Heart left ventricle (tissue), 16 donors: Measurements from ENCODE around the gene ELOA2. TPM values are rescaled to one million over a fixed set of nuclear protein-coding genes. Genes with fewer than 3 reads are reported as not detected.
"Not testable (repeated sequence)": the region's sequence is repeated elsewhere in the genome, so short reads cannot be mapped to it uniquely, and the experiment has no call there.

Experiments
- ATAC-seq, 4 donors: fragments of 200-7000 bp; cut with Tn5 transposase; one replicate each; pipeline ENCODE4 v1.9.1; 2020 to 2022; ENCODE audit warnings: moderate library complexity in 4 of 4, mild to moderate bottlenecking in 3 of 4, moderate number of reproducible peaks in 1 of 4
- DNase-seq, 5 donors: peaks; one replicate each; pipeline ENCODE4 v3.0.0-alpha.2; 2020
- H3K27ac ChIP-seq, 12 donors: fragments of 200-600 bp; sonication (generic) in 4 of 12; one replicate each; pipeline versions ENCODE4 v1.5.0 to v1.8.0; 2016 to 2022; ENCODE audit warnings: mild to moderate bottlenecking in 2 of 12
- H3K27me3 ChIP-seq, 9 donors: fragments of 200-600 bp; sonication (generic) in 2 of 9; one replicate each; pipeline versions ENCODE4 v1.5.1 to v1.8.0; 2016 to 2022; ENCODE audit warnings: mild to moderate bottlenecking in 3 of 9
- H3K36me3 ChIP-seq, 9 donors: fragments of 200-600 bp; sonication (generic) in 2 of 9; one replicate each; pipeline versions ENCODE4 v1.5.0 to v1.8.0; 2018 to 2022; ENCODE audit warnings: mild to moderate bottlenecking in 2 of 9
- H3K4me1 ChIP-seq, 12 donors: fragments of 200-600 bp; sonication (generic) in 4 of 12; one replicate each; pipeline versions ENCODE4 v1.5.0 to v1.8.0; 2016 to 2022; ENCODE audit warnings: mild to moderate bottlenecking in 3 of 12
- H3K4me3 ChIP-seq, 12 donors: fragments of 200-600 bp; sonication (generic) in 4 of 12; one replicate each; pipeline versions ENCODE4 v1.5.0 to v1.8.0; 2017 to 2022; ENCODE audit warnings: mild to moderate bottlenecking in 9 of 12, moderate library complexity in 4 of 12
- H3K9me3 ChIP-seq, 12 donors: fragments of 200-600 bp; sonication (generic) in 4 of 12; one replicate each; pipeline versions ENCODE4 v1.5.0 to v1.8.0; 2016 to 2022; ENCODE audit warnings: mild to moderate bottlenecking in 1 of 12
- WGBS, 4 donors: extraction: QIAGEN DNeasy Blood & Tissue Kit in 2 of 4; methylation state at CpG; one replicate each; pipeline versions ENCODE4 v1.1.5 to v1.1.7; 2013 to 2018; 5-methylcytosine and 5-hydroxymethylcytosine counted together
- intact Hi-C, 10 donors: fragments of 100-400 bp; cut with DNase I; formaldehyde crosslinking; loops; one replicate each; pipeline versions ENCODE4 v1.11.1 to v1.14.2; 2022
- polyA plus RNA-seq, 2 donors: library from polyadenylated mRNA; stranded (reverse); fragments of 200-250 nt; gene quantifications; one replicate each; pipeline ENCODE4 v1.2.3, GENCODE V29; 2013
- total RNA-seq, 9 donors: library from RNA; depleted of rRNA in 2 of 9; stranded (reverse); fragments of >200 nt in 2 of 9; fragmentation: NEBNext Ultra II Directional in 3 of 9; extraction: Animal tissue kit (Norgen Biotek cat#: 25700) in 3 of 9; gene quantifications; one replicate each; pipeline versions ENCODE4 v1.1.0 to v1.2.4, GENCODE V29; 2016 to 2023
- donor health status: ischemic (EF 13 %, LVEDD 7.1; RV severe dilation, severe dysfunction).
- donor health status: healthy with polysubstance abuse.
- donor health status: DM: no; HTN: yes; CAD: no.
- donor health status: DM: no; HTN: no; CAD: no.
- donor health status: ischemic (EF 25% LVEDD 6.9; RV normal size, moderate dysfunction).
- donor health status: ischemic (EF 25% LVEDD 5.7; RV mildly dilated, moderate dysfunction).
- donor health status: healthy.
- donor health status: DM: yes; HTN: yes; CAD: no.
- donor health status: ischemic (EF 35%, LVEDD 5.7; RV mildly dilated, moderate dysfunction).
- donor health status: nonischemic (EF 11% LVEDD 7.7; RV severe dilation, severe dysfunction).
- donor health status: DM: yes; HTN: yes; CAD: no.
- donor health status: PGD.
- donor health status: ischemic (EF 29% LVEDD 5.4; RV normal size, mild dysfunction).
- donor health status: nonischemic (EF 23%, LVEDD 6.1; RV moderate dilation, normal function).

The ELOA2 gene
- total and polyA plus RNA-seq, 11 donors = not detected

- intact Hi-C loops, H3K36me3 ChIP-seq, H3K4me1 ChIP-seq, ATAC-seq, H3K4me3 ChIP-seq, H3K27ac ChIP-seq, DNase-seq, H3K27me3 ChIP-seq, H3K9me3 ChIP-seq: not testable (repeated sequence)
- 95 to 97% (median 96%) methylated on average over 9 to 15 of the region's 29 CpGs; no CpG with 5 or more reads in 1 of the 4 donors for WGBS, 4 donors
Observed at GRCh38 chr18:47022821-47023220, 12.6 kb downstream of the ELOA2 start.

GRCh38 chr18:47020757-47021156 is 14.7 kb downstream of the ELOA2 start:
- H3K4me3 ChIP-seq, H3K27me3 ChIP-seq, H3K36me3 ChIP-seq, intact Hi-C loops, H3K9me3 ChIP-seq, H3K4me1 ChIP-seq, H3K27ac ChIP-seq, DNase-seq: not testable (repeated sequence)
- WGBS, 4 donors = no CpG with 5 or more reads among the region's 19 CpGs
- ATAC-seq = peak in 2 of 4 donors; percentile 11 to 26

GRCh38 chr18:47019870-47020269 is 15.6 kb downstream of the ELOA2 start:
- H3K4me1 ChIP-seq, DNase-seq, H3K27me3 ChIP-seq, intact Hi-C loops, H3K9me3 ChIP-seq, H3K27ac ChIP-seq, ATAC-seq, H3K36me3 ChIP-seq, H3K4me3 ChIP-seq: not testable (repeated sequence)
- no CpG with 5 or more reads among the region's 10 CpGs for WGBS, 4 donors

Other genes starting within 250 kb of the ELOA2 start
- 10 to 100 TPM; 14.8 to 40.7 (median 33.3) TPM for gene PIAS2, start 118.1 kb downstream of the ELOA2 start, total RNA-seq
- gene PIAS2, start 118.1 kb downstream of the ELOA2 start, polyA plus RNA-seq = 1 to 10 TPM; 5.4 to 7.7 TPM
- gene KATNAL2, start 118.0 kb downstream of the ELOA2 start, total RNA-seq = 1 to 10 TPM in 8 of 9 donors, under 1 TPM in 1; 0.94 to 5.5 (median 2.0) TPM
- 1 to 10 TPM in 1 of 2 donors, under 1 TPM in 1; 0.91 to 3.1 TPM for gene KATNAL2, start 118.0 kb downstream of the ELOA2 start, polyA plus RNA-seq
- gene HDHD2, start 114.9 kb upstream of the ELOA2 start, total RNA-seq = 10 to 100 TPM; 16.8 to 50.8 (median 40.6) TPM
- gene HDHD2, start 114.9 kb upstream of the ELOA2 start, polyA plus RNA-seq = 10 to 100 TPM; 15.8 to 28.7 TPM
- 10 to 100 TPM in 7 of 9 donors, 1 to 10 TPM in 2; 6.9 to 11.5 (median 10.2) TPM for gene IER3IP1, start 140.7 kb upstream of the ELOA2 start, total RNA-seq
- 10 to 100 TPM; 16.5 to 21.9 TPM for gene IER3IP1, start 140.7 kb upstream of the ELOA2 start, polyA plus RNA-seq
- gene SKOR2, start 216.0 kb upstream of the ELOA2 start, total RNA-seq = not detected
- gene SKOR2, start 216.0 kb upstream of the ELOA2 start, polyA plus RNA-seq = not detected